Liver (tissue), 9 donors: ENCODE measurements around the gene POLH. TPM values are rescaled to one million over a fixed set of nuclear protein-coding genes. Genes with fewer than 3 reads are reported as not detected.

ENCODE experiments used
- DNase-seq: peaks from one replicate; pipeline ENCODE4 v3.0.0-alpha.2; 2017; ENCODE audit warnings: low spot score
- H3K27ac ChIP-seq, 2 donors: one replicate each; pipeline ENCODE4 v1.7.0; 2013; ENCODE audit warnings: inconsistent platforms in 2 of 2, low read length in 2 of 2, control low read depth in 1 of 2, low read depth in 1 of 2, mild to moderate bottlenecking in 1 of 2
- H3K27me3 ChIP-seq, 4 donors: one replicate each; pipeline versions ENCODE4 v1.6.1 to v1.7.0; 2013; ENCODE audit warnings: low read length in 3 of 4, inconsistent platforms in 1 of 4, mild to moderate bottlenecking in 1 of 4, moderate library complexity in 1 of 4; ENCODE audit not compliant: control insufficient read depth in 4 of 4, insufficient read depth in 4 of 4
- H3K36me3 ChIP-seq, 4 donors: one replicate each; pipeline versions ENCODE4 v1.6.1 to v1.7.0; 2013; ENCODE audit warnings: low read length in 3 of 4, mild to moderate bottlenecking in 3 of 4, low read depth in 1 of 4, moderate library complexity in 1 of 4; ENCODE audit not compliant: control insufficient read depth in 4 of 4, insufficient read depth in 3 of 4
- H3K4me1 ChIP-seq, 4 donors: one replicate each; pipeline versions ENCODE4 v1.6.1 to v1.7.0; 2013; ENCODE audit warnings: low read length in 3 of 4, mild to moderate bottlenecking in 3 of 4, moderate library complexity in 1 of 4; ENCODE audit not compliant: control insufficient read depth in 4 of 4, insufficient read depth in 4 of 4
- H3K4me3 ChIP-seq, 3 donors: one replicate each; pipeline versions ENCODE4 v1.6.1 to v1.7.0; 2013; ENCODE audit warnings: low read length in 3 of 3, control low read depth in 1 of 3, low read depth in 1 of 3, mild to moderate bottlenecking in 1 of 3
- H3K9ac ChIP-seq, 2 donors: one replicate each; pipeline ENCODE4 v1.7.0; 2013; ENCODE audit warnings: low read length in 2 of 2, mild to moderate bottlenecking in 2 of 2, moderate library complexity in 2 of 2, control low read depth in 1 of 2, low read depth in 1 of 2
- H3K9me3 ChIP-seq, 4 donors: one replicate each; pipeline versions ENCODE4 v1.6.1 to v1.7.0; 2013; ENCODE audit warnings: low read length in 3 of 4; ENCODE audit not compliant: control insufficient read depth in 4 of 4
- EGR1 ChIP-seq, 2 donors: IDR thresholded peaks; 2 replicates each; pipeline ENCODE4 v1.6.1; 2016 to 2018; ENCODE audit warnings: antibody characterized with exemption in 2 of 2, low read depth in 2 of 2
- FOXA1 ChIP-seq: IDR thresholded peaks from 2 replicates; pipeline ENCODE4 v1.6.1; 2016; ENCODE audit warnings: antibody characterized with exemption
- FOXA2 ChIP-seq: IDR thresholded peaks from 2 replicates; pipeline ENCODE4 v1.6.1; 2016; ENCODE audit warnings: antibody characterized with exemption
- GABPA ChIP-seq, 2 donors: IDR thresholded peaks in 1 of 2; conservative IDR thresholded peaks in 1 of 2; 2 replicates each; pipeline ENCODE4 v1.6.1; 2016; ENCODE audit warnings: antibody characterized with exemption in 2 of 2, mild to moderate bottlenecking in 1 of 2, moderate library complexity in 1 of 2
- HNF4A ChIP-seq, 2 donors: conservative IDR thresholded peaks; 2 replicates each; pipeline ENCODE4 v1.6.1; 2016; ENCODE audit warnings: antibody characterized with exemption in 2 of 2, mild to moderate bottlenecking in 2 of 2
- HNF4G ChIP-seq: IDR thresholded peaks from 2 replicates; pipeline ENCODE4 v1.6.1; 2016; ENCODE audit warnings: antibody characterized with exemption
- JUND ChIP-seq, 2 donors: IDR thresholded peaks; 2 replicates each; pipeline ENCODE4 v1.6.1; 2016; ENCODE audit warnings: antibody characterized with exemption in 2 of 2
- NR2F2 ChIP-seq: IDR thresholded peaks from 2 replicates; pipeline ENCODE4 v1.6.1; 2016; ENCODE audit warnings: antibody characterized with exemption
- RAD21 ChIP-seq, 2 donors: IDR thresholded peaks; 2 replicates each; pipeline ENCODE4 v1.6.1; 2016; ENCODE audit warnings: antibody characterized with exemption in 2 of 2, mild to moderate bottlenecking in 2 of 2
- RXRA ChIP-seq, 2 donors: IDR thresholded peaks; 2 replicates each; pipeline ENCODE4 v1.6.1; 2017 to 2018; ENCODE audit warnings: antibody characterized with exemption in 2 of 2, mild to moderate bottlenecking in 1 of 2
- SP1 ChIP-seq: IDR thresholded peaks from 2 replicates; pipeline ENCODE4 v1.6.1; 2018; ENCODE audit warnings: antibody characterized with exemption, mild to moderate bottlenecking
- TAF1 ChIP-seq: conservative IDR thresholded peaks from 2 replicates; pipeline ENCODE4 v1.6.1; 2016; ENCODE audit warnings: antibody characterized with exemption, mild to moderate bottlenecking
- YY1 ChIP-seq: IDR thresholded peaks from 2 replicates; pipeline ENCODE4 v1.6.1; 2016; ENCODE audit warnings: antibody characterized with exemption, mild to moderate bottlenecking
- WGBS: extraction: QIAGEN DNeasy Blood & Tissue Kit; methylation state at CpG from one replicate; pipeline ENCODE4 v1.1.7; 2013; 5-methylcytosine and 5-hydroxymethylcytosine counted together
- polyA plus RNA-seq, 2 donors: library from polyadenylated mRNA; stranded (reverse) in 1 of 2; unstranded in 1 of 2; fragments of 200-250 nt in 1 of 2; fragments of >200 nt in 1 of 2; fragmentation: Nextera tagmentation in 1 of 2; extraction: Ambion mirVana in 1 of 2; gene quantifications; one replicate each; pipeline versions ENCODE4 v1.2.1 to v1.2.3, GENCODE V29; 2013 to 2015
- total RNA-seq, 2 donors: library from RNA; depleted of rRNA; stranded (reverse); fragments of >200 nt; gene quantifications; one replicate each; pipeline ENCODE4 v1.2.3, GENCODE V29; 2014
- TF ChIP-seq, protein P1 (sequence below): IDR thresholded peaks from 2 replicates; pipeline ENCODE4 v1.6.1; 2016; ENCODE audit warnings: antibody characterized with exemption
- TF ChIP-seq, protein P2 (sequence below): fragments of 150-350 bp; IDR thresholded peaks from 2 replicates; pipeline ENCODE4 v1.5.1; 2017; ENCODE audit warnings: improper control_type of control experiment, low read depth, low read length; ENCODE audit not compliant: missing input control
- TF ChIP-seq, protein P3 (sequence below): IDR thresholded peaks from 2 replicates; pipeline ENCODE4 v1.6.1; 2016; ENCODE audit warnings: antibody characterized with exemption
- TF ChIP-seq, protein P4 (sequence below): IDR thresholded peaks from 2 replicates; pipeline ENCODE4 v1.6.1; 2016; ENCODE audit warnings: antibody characterized with exemption
- TF ChIP-seq, protein P5 (sequence below): IDR thresholded peaks from 2 replicates; pipeline ENCODE4 v1.6.1; 2016; ENCODE audit warnings: antibody characterized with exemption, mild to moderate bottlenecking
- donor health status: healthy.
- donor health status: healthy.
- donor health status: healthy.
- donor health status: healthy.
- donor health status: healthy.

Gene POLH
- total and polyA plus RNA-seq, 4 donors, result 1.9 to 7.5 (median 4.7) TPM

DNA sequence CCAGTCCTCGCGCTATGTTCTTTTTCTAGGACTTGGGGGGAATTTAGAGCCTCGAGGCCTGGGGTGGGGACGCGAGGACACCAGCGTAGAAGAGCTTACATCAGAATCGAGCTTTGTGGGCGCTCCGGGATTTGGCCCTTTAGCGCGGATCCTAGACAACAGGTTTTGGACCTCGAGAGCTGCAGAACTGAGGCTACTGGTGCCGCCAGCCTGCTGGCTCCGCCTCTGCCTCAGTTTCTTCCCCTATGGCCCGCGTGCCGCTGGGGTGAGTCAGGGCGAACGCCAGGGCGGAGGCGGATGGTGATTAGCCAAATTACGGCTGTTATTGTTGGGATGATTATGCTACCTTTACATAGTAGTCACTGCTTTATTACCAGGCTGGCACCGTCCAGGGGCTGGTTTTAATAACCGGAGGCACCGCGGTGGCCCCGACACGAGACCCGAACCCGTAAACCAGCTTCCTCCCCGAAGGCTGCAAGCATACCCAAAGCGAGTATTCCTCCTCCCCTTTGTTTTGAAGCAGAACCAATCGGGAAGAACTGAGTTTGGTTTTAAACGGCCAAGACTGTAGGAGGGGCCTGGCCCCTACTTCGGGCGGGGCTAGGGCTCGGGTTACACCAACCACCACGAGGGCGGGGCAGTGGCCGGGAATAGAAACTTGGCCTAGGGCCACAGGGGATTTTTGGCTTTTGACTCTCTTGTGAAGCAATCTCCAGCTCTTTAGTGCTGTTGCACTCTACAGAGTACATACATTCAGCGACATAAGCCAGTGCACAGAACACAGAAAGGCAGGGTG is 53.7 kb downstream of the POLH start:
- Histone ChIP-seq H3K36me3 (peaks cover 0 to 8% (median 5%) of the 10 kb centered on the region in 4 donors), H3K27ac (peak overlapping the region; percentile 97 to 98), H3K4me1 (peaks cover 0 to 23% (median 14%) of the 10 kb centered on the region in 4 donors), H3K27me3 (no peaks in the 10 kb centered on the region), H3K9ac (peak overlapping the region; percentile 87), H3K4me3 (peak overlapping the region; percentile 78 to 91 (median 89)), H3K9me3 (no peaks in the 10 kb centered on the region)
- DNase-seq, result peak; percentile 94
- WGBS, result under 1% methylated on average over 41 of the region's 41 CpGs
- TF ChIP-seq JUND (IDR thresholded peaks at IDR 0.05), result peak in 1 of 2 donors; percentile 27
- TF ChIP-seq RXRA (IDR thresholded peaks at IDR 0.05), result peak; percentile 43 to 54
- TF ChIP-seq HNF4G, result no peak
- TF ChIP-seq TAF1, result peak; percentile 61
- TF ChIP-seq, protein P1, sequence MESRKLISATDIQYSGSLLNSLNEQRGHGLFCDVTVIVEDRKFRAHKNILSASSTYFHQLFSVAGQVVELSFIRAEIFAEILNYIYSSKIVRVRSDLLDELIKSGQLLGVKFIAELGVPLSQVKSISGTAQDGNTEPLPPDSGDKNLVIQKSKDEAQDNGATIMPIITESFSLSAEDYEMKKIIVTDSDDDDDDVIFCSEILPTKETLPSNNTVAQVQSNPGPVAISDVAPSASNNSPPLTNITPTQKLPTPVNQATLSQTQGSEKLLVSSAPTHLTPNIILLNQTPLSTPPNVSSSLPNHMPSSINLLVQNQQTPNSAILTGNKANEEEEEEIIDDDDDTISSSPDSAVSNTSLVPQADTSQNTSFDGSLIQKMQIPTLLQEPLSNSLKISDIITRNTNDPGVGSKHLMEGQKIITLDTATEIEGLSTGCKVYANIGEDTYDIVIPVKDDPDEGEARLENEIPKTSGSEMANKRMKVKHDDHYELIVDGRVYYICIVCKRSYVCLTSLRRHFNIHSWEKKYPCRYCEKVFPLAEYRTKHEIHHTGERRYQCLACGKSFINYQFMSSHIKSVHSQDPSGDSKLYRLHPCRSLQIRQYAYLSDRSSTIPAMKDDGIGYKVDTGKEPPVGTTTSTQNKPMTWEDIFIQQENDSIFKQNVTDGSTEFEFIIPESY, result peak; percentile 10
- peak in 1 of 2 donors; percentile 31 for TF ChIP-seq GABPA (IDR thresholded peaks at IDR 0.05 in 1 of 2, conservative IDR thresholded peaks at IDR 0.05 in 1 of 2)
- TF ChIP-seq EGR1 (IDR thresholded peaks at IDR 0.05; ENCODE audit: low read depth in 2 of 2), result peak in 1 of 2 donors; percentile 45
- peak; percentile 4 to 21 for TF ChIP-seq RAD21 (IDR thresholded peaks at IDR 0.05)
- TF ChIP-seq NR2F2, result peak; percentile 15
- TF ChIP-seq, protein P2, sequence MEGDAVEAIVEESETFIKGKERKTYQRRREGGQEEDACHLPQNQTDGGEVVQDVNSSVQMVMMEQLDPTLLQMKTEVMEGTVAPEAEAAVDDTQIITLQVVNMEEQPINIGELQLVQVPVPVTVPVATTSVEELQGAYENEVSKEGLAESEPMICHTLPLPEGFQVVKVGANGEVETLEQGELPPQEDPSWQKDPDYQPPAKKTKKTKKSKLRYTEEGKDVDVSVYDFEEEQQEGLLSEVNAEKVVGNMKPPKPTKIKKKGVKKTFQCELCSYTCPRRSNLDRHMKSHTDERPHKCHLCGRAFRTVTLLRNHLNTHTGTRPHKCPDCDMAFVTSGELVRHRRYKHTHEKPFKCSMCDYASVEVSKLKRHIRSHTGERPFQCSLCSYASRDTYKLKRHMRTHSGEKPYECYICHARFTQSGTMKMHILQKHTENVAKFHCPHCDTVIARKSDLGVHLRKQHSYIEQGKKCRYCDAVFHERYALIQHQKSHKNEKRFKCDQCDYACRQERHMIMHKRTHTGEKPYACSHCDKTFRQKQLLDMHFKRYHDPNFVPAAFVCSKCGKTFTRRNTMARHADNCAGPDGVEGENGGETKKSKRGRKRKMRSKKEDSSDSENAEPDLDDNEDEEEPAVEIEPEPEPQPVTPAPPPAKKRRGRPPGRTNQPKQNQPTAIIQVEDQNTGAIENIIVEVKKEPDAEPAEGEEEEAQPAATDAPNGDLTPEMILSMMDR, result no peak
- peak; percentile 71 for TF ChIP-seq YY1
- TF ChIP-seq HNF4A (conservative IDR thresholded peaks at IDR 0.05), result peak; percentile 25 to 40
- TF ChIP-seq, protein P3, sequence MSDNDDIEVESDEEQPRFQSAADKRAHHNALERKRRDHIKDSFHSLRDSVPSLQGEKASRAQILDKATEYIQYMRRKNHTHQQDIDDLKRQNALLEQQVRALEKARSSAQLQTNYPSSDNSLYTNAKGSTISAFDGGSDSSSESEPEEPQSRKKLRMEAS, result peak; percentile 71
- TF ChIP-seq FOXA2, result peak; percentile 14
- TF ChIP-seq, protein P4, sequence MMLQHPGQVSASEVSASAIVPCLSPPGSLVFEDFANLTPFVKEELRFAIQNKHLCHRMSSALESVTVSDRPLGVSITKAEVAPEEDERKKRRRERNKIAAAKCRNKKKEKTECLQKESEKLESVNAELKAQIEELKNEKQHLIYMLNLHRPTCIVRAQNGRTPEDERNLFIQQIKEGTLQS, result no peak
- TF ChIP-seq SP1, result peak; percentile 93
- TF ChIP-seq FOXA1, result peak; percentile 52
- TF ChIP-seq, protein P5, sequence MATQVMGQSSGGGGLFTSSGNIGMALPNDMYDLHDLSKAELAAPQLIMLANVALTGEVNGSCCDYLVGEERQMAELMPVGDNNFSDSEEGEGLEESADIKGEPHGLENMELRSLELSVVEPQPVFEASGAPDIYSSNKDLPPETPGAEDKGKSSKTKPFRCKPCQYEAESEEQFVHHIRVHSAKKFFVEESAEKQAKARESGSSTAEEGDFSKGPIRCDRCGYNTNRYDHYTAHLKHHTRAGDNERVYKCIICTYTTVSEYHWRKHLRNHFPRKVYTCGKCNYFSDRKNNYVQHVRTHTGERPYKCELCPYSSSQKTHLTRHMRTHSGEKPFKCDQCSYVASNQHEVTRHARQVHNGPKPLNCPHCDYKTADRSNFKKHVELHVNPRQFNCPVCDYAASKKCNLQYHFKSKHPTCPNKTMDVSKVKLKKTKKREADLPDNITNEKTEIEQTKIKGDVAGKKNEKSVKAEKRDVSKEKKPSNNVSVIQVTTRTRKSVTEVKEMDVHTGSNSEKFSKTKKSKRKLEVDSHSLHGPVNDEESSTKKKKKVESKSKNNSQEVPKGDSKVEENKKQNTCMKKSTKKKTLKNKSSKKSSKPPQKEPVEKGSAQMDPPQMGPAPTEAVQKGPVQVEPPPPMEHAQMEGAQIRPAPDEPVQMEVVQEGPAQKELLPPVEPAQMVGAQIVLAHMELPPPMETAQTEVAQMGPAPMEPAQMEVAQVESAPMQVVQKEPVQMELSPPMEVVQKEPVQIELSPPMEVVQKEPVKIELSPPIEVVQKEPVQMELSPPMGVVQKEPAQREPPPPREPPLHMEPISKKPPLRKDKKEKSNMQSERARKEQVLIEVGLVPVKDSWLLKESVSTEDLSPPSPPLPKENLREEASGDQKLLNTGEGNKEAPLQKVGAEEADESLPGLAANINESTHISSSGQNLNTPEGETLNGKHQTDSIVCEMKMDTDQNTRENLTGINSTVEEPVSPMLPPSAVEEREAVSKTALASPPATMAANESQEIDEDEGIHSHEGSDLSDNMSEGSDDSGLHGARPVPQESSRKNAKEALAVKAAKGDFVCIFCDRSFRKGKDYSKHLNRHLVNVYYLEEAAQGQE, result peak; percentile 91
